Measurements from ENCODE around the gene PRKD3. TPM values are rescaled to one million over a fixed set of nuclear protein-coding genes. Genes with fewer than 3 reads are reported as not detected.

The PRKD3 gene
- total and polyA plus RNA-seq, 10 of the 15 experiments (the other 5 are each of a cell fraction or from before 2014, with no cell fraction given), result 3.3 to 14.9 (median 7.9) TPM

DNA sequence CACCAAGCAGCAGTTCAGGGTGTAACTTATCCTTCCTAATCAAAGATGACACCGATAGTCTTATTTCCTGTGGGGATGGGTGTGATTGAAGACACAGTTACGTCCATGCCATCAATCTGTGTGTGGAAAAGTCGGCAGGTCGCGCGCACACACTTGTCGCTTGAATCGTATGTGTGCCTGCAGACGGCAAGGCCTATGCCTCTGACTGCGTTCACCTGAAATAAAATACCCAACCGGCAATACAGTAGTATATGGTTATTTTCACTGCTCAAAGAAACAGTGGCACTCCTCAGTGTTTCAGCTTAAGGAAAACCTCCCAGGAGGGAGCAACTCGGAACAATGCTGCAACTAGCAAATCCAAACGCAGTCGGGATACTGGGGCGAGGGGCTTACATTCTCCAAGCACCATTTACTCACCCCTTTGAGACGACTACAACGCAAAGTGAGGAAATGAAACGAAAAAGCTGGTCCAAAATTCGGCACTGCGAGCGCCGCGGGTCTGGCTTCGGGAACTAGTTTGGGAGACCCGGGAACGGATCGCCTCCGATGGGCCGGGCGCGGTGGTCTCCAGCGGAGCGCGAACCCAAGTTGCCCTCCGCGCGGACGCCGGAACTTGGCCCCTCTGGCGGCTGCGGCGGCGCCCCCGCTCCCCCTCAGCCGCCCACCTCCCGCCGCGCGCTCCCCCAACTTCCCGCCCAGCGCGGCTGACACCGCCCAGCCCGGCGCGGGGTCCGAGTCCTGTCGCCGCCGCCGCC, 675 bp downstream of the PRKD3 start (continued):
- TF ChIP-seq ZBTB40 (IDR thresholded peaks at IDR 0.05; ENCODE audit: borderline replicate concordance) (no peak), EGR1 (IDR thresholded peaks at IDR 0.05; ENCODE audit: borderline replicate concordance in 1 of 2, low read depth in 2 of 2, low read length in 2 of 2) (peak in 1 of 2 experiments; percentile 85; a peak in 2 of 3 replicates), DPF2 (IDR thresholded peaks at IDR 0.05) (peak; percentile 38)

DNA sequence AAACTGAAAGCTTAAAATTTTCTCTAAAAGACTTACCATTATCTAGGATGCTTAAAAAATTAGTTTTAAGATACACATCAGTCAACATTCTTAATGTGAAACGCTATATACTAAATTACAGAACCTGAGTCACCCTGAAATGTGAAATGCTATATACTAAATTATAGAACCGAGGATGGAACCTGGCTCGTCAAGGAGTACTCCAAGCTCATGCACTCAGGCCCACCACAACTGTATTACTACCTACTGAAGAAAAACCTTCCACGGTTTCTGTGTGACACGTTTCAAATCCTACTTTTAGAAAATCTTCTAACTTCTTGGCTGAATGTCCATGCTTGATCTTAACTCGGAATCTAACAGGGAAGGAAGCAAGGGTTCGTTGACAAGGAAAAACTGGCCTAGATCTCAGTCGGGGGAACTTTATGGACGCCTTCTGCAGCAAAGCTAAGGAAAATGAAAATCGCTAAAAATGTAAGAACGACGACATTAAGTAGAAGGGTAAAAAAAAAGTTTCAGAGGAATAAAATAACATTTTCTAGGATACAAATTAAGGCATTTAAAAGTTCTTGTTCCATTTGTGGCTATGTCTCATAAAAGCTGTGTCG, 1.4 kb downstream of the PRKD3 start:
- Histone ChIP-seq H2AFZ (ENCODE audit: control insufficient read depth, low read depth, low read length) (no peak overlapping the region), H3K79me2 (ENCODE audit: control insufficient read depth, insufficient read depth, low read length) (peaks cover 5% of the 10 kb centered on the region), H3K9me3 (replicated peaks; ENCODE audit: control insufficient read depth, insufficient read depth, low read length) (no peaks in the 10 kb centered on the region), H3K4me3 (peak overlapping the region; percentile 69), H3K27me3 (replicated peaks in 1 of 2; ENCODE audit: control insufficient read depth in 2 of 2, insufficient read depth in 2 of 2, low read length in 1 of 2) (peaks cover 2 to 6% of the 10 kb centered on the region in 2 experiments), H3K9ac (ENCODE audit: control insufficient read depth, insufficient read depth, low read length) (peak overlapping the region; percentile 68), H4K20me1 (ENCODE audit: control insufficient read depth, insufficient read depth) (no peaks in the 10 kb centered on the region), H3K4me1 (ENCODE audit: control insufficient read depth, insufficient read depth, low read length) (peaks cover 9% of the 10 kb centered on the region; the same call in 1 of the 2 replicates), H3K4me2 (ENCODE audit: control insufficient read depth, insufficient read depth) (peak overlapping the region; percentile 73), H3K36me3 (ENCODE audit: control insufficient read depth in 2 of 2, insufficient read depth in 2 of 2, low read length in 1 of 2) (no peaks in the 10 kb centered on the region), H3K27ac (ENCODE audit: control insufficient read depth, insufficient read depth) (no peak overlapping the region)
- RAD21 ChIA-PET (ENCODE audit: unreplicated experiment), result interaction anchor here (2.0 to 2.7 kb wide), 2 partner anchors 52 to 67 kb away, joined by 6 to 9 read pairs; no protein-coding TSS in a partner anchor
- POLR2A ChIA-PET, result interaction anchor here (1.2 kb wide), 1 partner anchor 9 kb away, joined by 3 read pairs; no protein-coding TSS in a partner anchor
- intact Hi-C loops (cut with micrococcal nuclease; ENCODE audit: unreplicated experiment) (loop anchor here (5.0 kb wide), 1 partner anchor 54 kb away; no protein-coding TSS in a partner anchor), in situ Hi-C loops (cut with MboI) (no loop called here)
- SMC1A ChIA-PET (ENCODE audit: uncharacterized antibody, unreplicated experiment), result interaction anchor here (1.0 to 2.5 kb wide), 6 partner anchors 10 to 554 kb away, joined by 3 to 17 read pairs (median 5); no protein-coding TSS in a partner anchor
- WGBS (ENCODE audit: insufficient coverage, insufficient replicate concordance, low lambda C conversion rate, missing lambda C conversion rate), result under 1% methylated on average over 13 of the region's 13 CpGs
- 0 out of 3 replicates have a peak, but pooled peaks have one; percentile 8 for ATAC-seq
- no peak for DNase-seq (ENCODE audit: low read depth, low spot score)
- CTCF ChIA-PET, result interaction anchor here (0.7 to 2.9 kb wide), 5 partner anchors 10 to 569 kb away, joined by 3 to 11 read pairs (median 3); no protein-coding TSS in a partner anchor
- no peak for FAIRE-seq
- BruUV-seq (replicated peaks), result no TSS peak
- TF ChIP-seq BACH1 (IDR thresholded peaks at IDR 0.05; ENCODE audit: borderline replicate concordance) (no peak), KLF5 (IDR thresholded peaks at IDR 0.05; ENCODE audit: partially characterized antibody) (no peak), RELB (IDR thresholded peaks at IDR 0.05; ENCODE audit: low read depth) (no peak)
- TF ChIP-seq, protein P1, sequence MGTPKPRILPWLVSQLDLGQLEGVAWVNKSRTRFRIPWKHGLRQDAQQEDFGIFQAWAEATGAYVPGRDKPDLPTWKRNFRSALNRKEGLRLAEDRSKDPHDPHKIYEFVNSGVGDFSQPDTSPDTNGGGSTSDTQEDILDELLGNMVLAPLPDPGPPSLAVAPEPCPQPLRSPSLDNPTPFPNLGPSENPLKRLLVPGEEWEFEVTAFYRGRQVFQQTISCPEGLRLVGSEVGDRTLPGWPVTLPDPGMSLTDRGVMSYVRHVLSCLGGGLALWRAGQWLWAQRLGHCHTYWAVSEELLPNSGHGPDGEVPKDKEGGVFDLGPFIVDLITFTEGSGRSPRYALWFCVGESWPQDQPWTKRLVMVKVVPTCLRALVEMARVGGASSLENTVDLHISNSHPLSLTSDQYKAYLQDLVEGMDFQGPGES (IDR thresholded peaks at IDR 0.05), result no peak
- TF ChIP-seq, protein P2, sequence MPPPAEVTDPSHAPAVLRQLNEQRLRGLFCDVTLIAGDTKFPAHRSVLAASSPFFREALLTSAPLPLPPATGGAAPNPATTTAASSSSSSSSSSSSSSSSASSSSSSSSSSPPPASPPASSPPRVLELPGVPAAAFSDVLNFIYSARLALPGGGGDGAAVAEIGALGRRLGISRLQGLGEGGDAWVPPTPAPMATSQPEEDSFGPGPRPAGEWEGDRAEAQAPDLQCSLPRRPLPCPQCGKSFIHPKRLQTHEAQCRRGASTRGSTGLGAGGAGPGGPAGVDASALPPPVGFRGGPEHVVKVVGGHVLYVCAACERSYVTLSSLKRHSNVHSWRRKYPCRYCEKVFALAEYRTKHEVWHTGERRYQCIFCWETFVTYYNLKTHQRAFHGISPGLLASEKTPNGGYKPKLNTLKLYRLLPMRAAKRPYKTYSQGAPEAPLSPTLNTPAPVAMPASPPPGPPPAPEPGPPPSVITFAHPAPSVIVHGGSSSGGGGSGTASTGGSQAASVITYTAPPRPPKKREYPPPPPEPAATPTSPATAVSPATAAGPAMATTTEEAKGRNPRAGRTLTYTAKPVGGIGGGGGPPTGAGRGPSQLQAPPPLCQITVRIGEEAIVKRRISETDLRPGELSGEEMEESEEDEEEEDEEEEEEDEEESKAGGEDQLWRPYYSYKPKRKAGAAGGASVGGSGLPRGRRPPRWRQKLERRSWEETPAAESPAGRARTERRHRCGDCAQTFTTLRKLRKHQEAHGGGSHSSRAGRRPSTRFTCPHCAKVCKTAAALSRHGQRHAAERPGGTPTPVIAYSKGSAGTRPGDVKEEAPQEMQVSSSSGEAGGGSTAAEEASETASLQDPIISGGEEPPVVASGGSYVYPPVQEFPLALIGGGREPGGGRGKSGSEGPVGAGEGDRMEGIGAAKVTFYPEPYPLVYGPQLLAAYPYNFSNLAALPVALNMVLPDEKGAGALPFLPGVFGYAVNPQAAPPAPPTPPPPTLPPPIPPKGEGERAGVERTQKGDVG (CRISPR knock-in tag; IDR thresholded peaks at IDR 0.05), result no peak
